K562 (cell line): ENCODE measurements around the gene METTL24. TPM values are rescaled to one million over a fixed set of nuclear protein-coding genes. Genes with fewer than 3 reads are reported as not detected.

Experiments
- ATAC-seq: fragments of 200-7000 bp; cut with Tn5 transposase; 3 replicates; pipeline ENCODE4 v1.9.1; 2020; ENCODE audit warnings: moderate library complexity
- BruUV-seq: library from RNA; stranded (reverse); fragments of 400-500 nt; replicated peaks from 2 replicates; lab custom pipeline; 2021; lab: Mats Ljungman, UMichigan
- CTCF ChIA-PET: fragments of 300-600 bp; formaldehyde crosslinking; extraction: SDS; loops from one replicate; lab custom pipeline; 2021; ENCODE audit warnings: low intra/inter-chr PET ratio; lab: Yijun Ruan, JAX
- POLR2A ChIA-PET: fragments of 300-600, 350-650 bp; sonication (Branson Sonifier 250); formaldehyde crosslinking; extraction: SDS; loops from one replicate; lab custom pipeline; 2021; ENCODE audit warnings: antibody characterized with exemption, inconsistent platforms; lab: Yijun Ruan, JAX
- DNase-seq, 4 experiments: peaks; one replicate each; pipeline versions ENCODE4 v3.0.0 to v3.0.0-alpha.2; 2011 to 2018; ENCODE audit warnings: low spot score in 3 of 4, mixed read lengths in 3 of 4; ENCODE audit errors: extremely low read depth in 1 of 4
- FAIRE-seq: peaks from 2 replicates; lab custom pipeline; 2011; peaks lifted over from hg19 to GRCh38; lab: Jason Lieb, UNC
- H2AFZ ChIP-seq: 2 replicates; pipeline ENCODE4 v1.6.0; 2011; ENCODE audit warnings: low read depth, low read length, control low read depth, inconsistent platforms
- H3K27ac ChIP-seq: fragments of 200-600 bp; 3 replicates; pipeline ENCODE4 v1.8.0; 2011; ENCODE audit warnings: low read depth, mild to moderate bottlenecking, control low read depth, inconsistent platforms, low read length, moderate library complexity, mixed read lengths; ENCODE audit errors: extremely low read depth
- H3K27me3 ChIP-seq, 2 experiments: fragments of 300-600 bp in 1 of 2; 2 replicates in 1 of 2; 3 replicates in 1 of 2; pipeline versions ENCODE4 v1.6.0 to v1.8.0; 2011; ENCODE audit warnings: inconsistent platforms in 2 of 2, low read length in 2 of 2, mild to moderate bottlenecking in 1 of 2, mixed read lengths in 1 of 2, moderate library complexity in 1 of 2; ENCODE audit not compliant: control insufficient read depth in 2 of 2, insufficient read depth in 2 of 2
- H3K36me3 ChIP-seq: fragments of 300-600 bp; 3 replicates; pipeline ENCODE4 v1.8.0; 2011; ENCODE audit warnings: mild to moderate bottlenecking, low read length, inconsistent platforms; ENCODE audit not compliant: control insufficient read depth, insufficient read depth
- H3K4me1 ChIP-seq, 2 experiments: fragments of 200-600 bp in 1 of 2; replicated peaks in 1 of 2; 2 replicates in 1 of 2; 3 replicates in 1 of 2; pipeline versions ENCODE4 v1.5.1 to v1.8.0; 2011; ENCODE audit warnings: inconsistent platforms in 2 of 2, low read length in 2 of 2, mild to moderate bottlenecking in 1 of 2, mixed read lengths in 1 of 2, moderate library complexity in 1 of 2; ENCODE audit not compliant: control insufficient read depth in 2 of 2, insufficient read depth in 2 of 2
- H3K4me2 ChIP-seq: 2 replicates; pipeline ENCODE4 v1.6.1; 2011; ENCODE audit warnings: low read length, control low read depth, inconsistent platforms, mixed read lengths; ENCODE audit not compliant: insufficient read depth
- H3K4me3 ChIP-seq: fragments of 200-600 bp; sonication (generic), shearing (Covaris generic); 2 replicates; pipeline ENCODE4 v1.5.1; 2016; ENCODE audit warnings: control low read depth, inconsistent platforms
- H3K79me2 ChIP-seq: fragments of 200-600 bp; 3 replicates; pipeline ENCODE4 v1.8.0; 2011; ENCODE audit warnings: low read length, inconsistent platforms; ENCODE audit not compliant: control insufficient read depth, insufficient read depth
- H3K9ac ChIP-seq, 2 experiments: 2 replicates each; pipeline versions ENCODE4 v1.6.0 to v1.6.1; 2011; ENCODE audit warnings: low read depth in 2 of 2, low read length in 2 of 2, control low read depth in 1 of 2, inconsistent platforms in 1 of 2, mild to moderate bottlenecking in 1 of 2, mixed read lengths in 1 of 2; ENCODE audit not compliant: insufficient read depth in 1 of 2
- H3K9me1 ChIP-seq: one replicate; pipeline ENCODE4 v1.6.0; 2011; ENCODE audit warnings: inconsistent platforms, mild to moderate bottlenecking, low read length, moderate library complexity; ENCODE audit not compliant: control insufficient read depth, insufficient read depth
- H3K9me3 ChIP-seq: replicated peaks from 2 replicates; pipeline ENCODE4 v1.5.1; 2011; ENCODE audit warnings: low read depth, low read length, inconsistent platforms; ENCODE audit not compliant: control insufficient read depth, insufficient read depth
- H4K20me1 ChIP-seq: replicated peaks from 2 replicates; pipeline ENCODE4 v1.6.1; 2011; ENCODE audit warnings: low read length, inconsistent platforms, mixed read lengths; ENCODE audit not compliant: control insufficient read depth, insufficient read depth
- ADNP ChIP-seq: fragments of 200-800 bp; sonication (Bioruptor generic); IDR thresholded peaks from 2 replicates; pipeline ENCODE4 v1.6.1; 2016; ENCODE audit warnings: missing genetic modification characterization, missing compliant biosample characterization
- ATF1 ChIP-seq, 2 experiments: fragments of 450-650 bp in 1 of 2; IDR thresholded peaks; 2 replicates each; pipeline ENCODE4 v1.6.1; 2016; ENCODE audit warnings: missing compliant biosample characterization in 1 of 2, missing genetic modification characterization in 1 of 2
- BCL6 ChIP-seq: fragments of 250-450 bp; sonication (Bioruptor Pico); IDR thresholded peaks from 2 replicates; pipeline ENCODE4 v1.4.0; 2020
- BMI1 ChIP-seq: fragments of 150-350 bp; IDR thresholded peaks from 2 replicates; pipeline ENCODE4 v1.6.1; 2014; ENCODE audit warnings: low read length
- IRF1 ChIP-seq: sonication (generic); formaldehyde crosslinking; IDR thresholded peaks from 2 replicates; pipeline ENCODE4 v1.8.0; 2022; ENCODE audit warnings: missing genetic modification reagents, mild to moderate bottlenecking, borderline replicate concordance
- KDM5B ChIP-seq: fragments of 200-600 bp; sonication (generic); IDR thresholded peaks from 2 replicates; pipeline ENCODE4 v1.6.1; 2012; ENCODE audit warnings: low read depth, mild to moderate bottlenecking, moderate library complexity, low read length, control low read depth, inconsistent platforms; ENCODE audit not compliant: insufficient replicate concordance
- KLF16 ChIP-seq: IDR thresholded peaks from 2 replicates; pipeline ENCODE4 v1.6.1; 2016; ENCODE audit warnings: antibody characterized with exemption
- MAFG ChIP-seq: fragments of 450-650 bp; conservative IDR thresholded peaks from 2 replicates; pipeline ENCODE4 v1.6.1; 2016; ENCODE audit warnings: missing genetic modification characterization, missing compliant biosample characterization
- MCM3 ChIP-seq: fragments of 450-650 bp; IDR thresholded peaks from 2 replicates; pipeline ENCODE4 v1.6.1; 2016
- NFE2L1 ChIP-seq: fragments of 450-650 bp; IDR thresholded peaks from 2 replicates; pipeline ENCODE4 v1.6.1; 2016; ENCODE audit warnings: missing genetic modification characterization, low read depth, mild to moderate bottlenecking, missing compliant biosample characterization, moderate library complexity, borderline replicate concordance
- RBM17 ChIP-seq: fragments of 200-400 bp; formaldehyde crosslinking; IDR thresholded peaks from 2 replicates; pipeline ENCODE4 v1.6.1; 2017; ENCODE audit warnings: low read depth, mild to moderate bottlenecking, low read length, borderline replicate concordance
- TBP ChIP-seq: optimal IDR thresholded peaks from 2 replicates; pipeline ENCODE3; 2011; ENCODE audit warnings: low read depth, low read length, improper control_type of control experiment
- XRCC4 ChIP-seq: IDR thresholded peaks from one replicate; pipeline ENCODE4 v1.6.1; 2011; ENCODE audit not compliant: insufficient read depth, insufficient read length; ENCODE audit errors: extremely low read depth
- ZBTB8A ChIP-seq: fragments of 450-650 bp; IDR thresholded peaks from 2 replicates; pipeline ENCODE4 v1.6.1; 2018; ENCODE audit warnings: mild to moderate bottlenecking, moderate library complexity; ENCODE audit not compliant: partially characterized antibody
- ZNF12 ChIP-seq: sonication (generic); formaldehyde crosslinking; IDR thresholded peaks from 2 replicates; pipeline ENCODE4 v1.4.0; 2020; ENCODE audit warnings: mild to moderate bottlenecking, missing genetic modification reagents
- ZNF695 ChIP-seq: fragments of 450-650 bp; formaldehyde crosslinking; IDR thresholded peaks from 2 replicates; pipeline ENCODE4 v1.4.0; 2020; ENCODE audit warnings: mild to moderate bottlenecking, moderate library complexity
- ZSCAN29 ChIP-seq: fragments of 450-650 bp; IDR thresholded peaks from 2 replicates; pipeline ENCODE4 v1.6.1; 2017
- WGBS: fragments of 100-300 bp; shearing (Covaris generic); methylation state at CpG from one replicate; pipeline ENCODE4 v1.1.6; 2016; ENCODE audit warnings: low coverage, mixed read lengths; ENCODE audit not compliant: insufficient coverage; ENCODE audit errors: missing lambda C conversion rate; 5-methylcytosine and 5-hydroxymethylcytosine counted together
- in situ Hi-C: fragments of 300-500 bp; cut with MboI; formaldehyde crosslinking; loops from 4 replicates; pipeline ENCODE4 v1.15.0; 2018; ENCODE audit warnings: inconsistent platforms, mixed read lengths
- intact Hi-C: fragments of 100-400 bp; cut with micrococcal nuclease; formaldehyde crosslinking; loops from 2 replicates; pipeline ENCODE4 v1.14.2; 2022
- polyA plus RNA-seq, 8 experiments: library from polyadenylated mRNA; depleted of rRNA in 4 of 8; stranded (reverse) in 5 of 8; unstranded in 3 of 8; fragments of >200 nt; fragmentation: Nextera tagmentation in 2 of 8; fragmentation: Illumina TruSeq in 1 of 8; extraction: Ambion mirVana in 2 of 8; extraction: Trizol in 1 of 8; gene quantifications; 2 replicates each; pipeline versions ENCODE4 v1.2.1 to v1.2.3, GENCODE V29; 2011 to 2014; ENCODE audit warnings: inconsistent platforms in 1 of 8, missing spikeins in 1 of 8
- total RNA-seq, 7 experiments: library from RNA; depleted of rRNA in 6 of 7; stranded (reverse); fragments of >200 nt in 6 of 7; fragmentation: Illumina TruSeq in 2 of 7; extraction: Trizol in 2 of 7; gene quantifications; 2 replicates each; pipeline versions ENCODE4 v1.2.1 to v1.2.3, GENCODE V29; 2011 to 2021; ENCODE audit warnings: low replicate concordance in 1 of 7

METTL24 gene
- total and polyA plus RNA-seq, 9 of the 15 experiments (the other 6 are each of a cell fraction or from before 2014, with no cell fraction given) = not detected

GRCh38 chr6:110270165-110270564 is 88.0 kb downstream of the METTL24 start:
- in situ Hi-C loops = no loop called here
- no peak overlapping the region for H3K27ac ChIP-seq
- no peaks in the 10 kb centered on the region for H3K4me1 ChIP-seq
- POLR2A ChIA-PET = no interaction called here
- H4K20me1 ChIP-seq = no peaks in the 10 kb centered on the region
- FAIRE-seq (peak; percentile 6), ATAC-seq (no peak), DNase-seq (no peak)
- no peak for TF ChIP-seq ATF1 (CRISPR knock-in tag; IDR thresholded peaks at IDR 0.05)
- TF ChIP-seq ATF1 (tag; IDR thresholded peaks at IDR 0.05) = no peak
- no peak for TF ChIP-seq KDM5B
- TF ChIP-seq XRCC4 = no peak
- TF ChIP-seq ZNF695 (CRISPR knock-in tag) = no peak
- CTCF ChIA-PET = no interaction called here
- H3K79me2 ChIP-seq = no peaks in the 10 kb centered on the region
- no peaks in the 10 kb centered on the region for H3K36me3 ChIP-seq
- H3K4me3 ChIP-seq = no peak overlapping the region
- BruUV-seq = no TSS peak
- no peak overlapping the region for H2AFZ ChIP-seq
- H3K9ac ChIP-seq = no peak overlapping the region
- no peaks in the 10 kb centered on the region for H3K9me1 ChIP-seq
- no peak overlapping the region for H3K4me2 ChIP-seq
- peaks cover 0 to 4% of the 10 kb centered on the region in 2 experiments; a peak in 2 of 5 replicates for H3K27me3 ChIP-seq
- 0% methylated on average over 4 of the region's 4 CpGs for WGBS
- intact Hi-C loops = no loop called here
- no peaks in the 10 kb centered on the region for H3K9me3 ChIP-seq

DNA sequence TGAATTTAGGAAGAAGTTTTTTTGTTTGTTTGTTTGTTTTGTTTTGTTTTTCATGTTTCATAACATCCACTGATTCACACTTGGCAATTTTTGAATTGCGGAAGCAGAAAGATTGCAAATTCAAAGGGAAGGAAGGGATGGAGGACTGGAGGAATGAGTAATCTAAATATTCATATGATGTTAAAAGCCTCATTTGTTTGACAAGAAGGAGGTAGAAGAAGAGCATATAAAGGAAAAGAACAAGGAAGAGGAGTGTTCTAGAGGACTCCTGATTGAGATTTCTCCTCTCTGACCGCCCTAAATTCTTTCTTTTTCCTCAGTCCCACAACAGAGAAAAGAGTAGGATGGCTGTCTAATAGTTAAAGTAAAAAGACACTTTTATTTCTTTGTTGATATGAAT is 88.5 kb downstream of the METTL24 start:
- H3K4me2 ChIP-seq = no peak overlapping the region
- WGBS = 0% methylated on average over 2 of the region's 2 CpGs
- H3K79me2 ChIP-seq = no peaks in the 10 kb centered on the region
- H3K4me1 ChIP-seq = no peaks in the 10 kb centered on the region
- ChIA-PET CTCF (no interaction called here), POLR2A (no interaction called here)
- intact Hi-C loops = no loop called here
- H3K4me3 ChIP-seq = no peak overlapping the region
- H4K20me1 ChIP-seq = no peaks in the 10 kb centered on the region
- H3K9me3 ChIP-seq = no peaks in the 10 kb centered on the region
- no peak overlapping the region for H3K9ac ChIP-seq
- no peak for DNase-seq
- no peaks in the 10 kb centered on the region for H3K36me3 ChIP-seq
- no peak for ATAC-seq
- H3K9me1 ChIP-seq = no peaks in the 10 kb centered on the region
- H3K27ac ChIP-seq = no peak overlapping the region
- FAIRE-seq = no peak
- H2AFZ ChIP-seq = no peak overlapping the region
- BruUV-seq = no TSS peak
- H3K27me3 ChIP-seq = peaks cover 0 to 4% of the 10 kb centered on the region in 2 experiments; a peak in 2 of 5 replicates
- in situ Hi-C loops = no loop called here
- TF ChIP-seq TBP (no peak), ZNF12 (CRISPR knock-in tag) (no peak), MCM3 (no peak), BMI1 (no peak), ZBTB8A (no peak), IRF1 (CRISPR knock-in tag) (no peak), KLF16 (no peak), ADNP (no peak), NFE2L1 (tag) (no peak), RBM17 (no peak), BCL6 (CRISPR knock-in tag) (no peak), ZSCAN29 (no peak), MAFG (tag) (no peak)
